GM12878 (cell line): ENCODE results near the gene TRPV6. TPM values are rescaled to one million over a fixed set of nuclear protein-coding genes. Genes with fewer than 3 reads are reported as not detected.

ENCODE experiments used
- ATAC-seq: fragments of 200-7000 bp; cut with Tn5 transposase; 3 replicates; pipeline ENCODE4 v1.9.1; 2020; ENCODE audit warnings: mild to moderate bottlenecking, moderate library complexity
- BruUV-seq: library from RNA; stranded (reverse); fragments of 400-500 nt; replicated peaks from 2 replicates; lab custom pipeline; 2021; lab: Mats Ljungman, UMichigan
- CTCF ChIA-PET: fragments of 300-600 bp; sonication (Branson Sonifier 250); formaldehyde crosslinking; extraction: SDS; loops from one replicate; lab custom pipeline; 2021; ENCODE audit warnings: inconsistent platforms; lab: Yijun Ruan, JAX
- POLR2A ChIA-PET: fragments of 350-600 bp; formaldehyde crosslinking; extraction: SDS; loops from one replicate; lab custom pipeline; 2021; ENCODE audit warnings: inconsistent platforms; lab: Charles Lee
- RAD21 ChIA-PET: fragments of 300-600 bp; sonication (Branson Sonifier 250); formaldehyde crosslinking; loops from one replicate; lab custom pipeline; 2023; ENCODE audit warnings: antibody characterized with exemption; ENCODE audit not compliant: unreplicated experiment; lab: Charles Lee
- SMC1A ChIA-PET: fragments of 300-600 bp; sonication (Branson Sonifier 250); formaldehyde crosslinking; loops from one replicate; lab custom pipeline; 2023; ENCODE audit not compliant: unreplicated experiment, uncharacterized antibody; lab: Charles Lee
- DNase-seq: peaks from one replicate; pipeline ENCODE4 v3.0.0-alpha.2; 2011; ENCODE audit warnings: low read depth, low spot score
- FAIRE-seq: peaks from 3 replicates; lab custom pipeline; 2011; peaks lifted over from hg19 to GRCh38; lab: Jason Lieb, UNC
- H2AFZ ChIP-seq: 2 replicates; pipeline ENCODE4 v1.6.0; 2011; ENCODE audit warnings: low read depth, low read length, control low read depth; ENCODE audit not compliant: control insufficient read depth
- H3K27ac ChIP-seq: 2 replicates; pipeline ENCODE4 v1.5.1; 2011; ENCODE audit warnings: control low read depth; ENCODE audit not compliant: control insufficient read depth, insufficient read depth
- H3K27me3 ChIP-seq, 2 experiments: replicated peaks in 1 of 2; 2 replicates each; pipeline versions ENCODE4 v1.6.0 to v1.6.1; 2011; ENCODE audit warnings: low read length in 1 of 2; ENCODE audit not compliant: control insufficient read depth in 2 of 2, insufficient read depth in 2 of 2
- H3K36me3 ChIP-seq, 2 experiments: 2 replicates each; pipeline ENCODE4 v1.5.1; 2011; ENCODE audit warnings: low read length in 1 of 2; ENCODE audit not compliant: control insufficient read depth in 2 of 2, insufficient read depth in 2 of 2
- H3K4me1 ChIP-seq: 2 replicates; pipeline ENCODE4 v1.6.1; 2011; ENCODE audit warnings: mild to moderate bottlenecking, low read length, moderate library complexity, mixed read lengths; ENCODE audit not compliant: control insufficient read depth, insufficient read depth
- H3K4me2 ChIP-seq: 2 replicates; pipeline ENCODE4 v1.6.0; 2011; ENCODE audit warnings: control low read depth; ENCODE audit not compliant: control insufficient read depth, insufficient read depth
- H3K4me3 ChIP-seq: fragments of 200-600 bp; sonication (generic); 2 replicates; pipeline ENCODE4 v1.5.1; 2016
- H3K79me2 ChIP-seq: 2 replicates; pipeline ENCODE4 v1.6.0; 2011; ENCODE audit warnings: low read length; ENCODE audit not compliant: control insufficient read depth, insufficient read depth
- H3K9ac ChIP-seq: 2 replicates; pipeline ENCODE4 v1.8.0; 2011; ENCODE audit warnings: low read length, control low read depth, mixed read lengths; ENCODE audit not compliant: control insufficient read depth, insufficient read depth
- H3K9me3 ChIP-seq: replicated peaks from 3 replicates; pipeline ENCODE4 v1.5.1; 2011; ENCODE audit warnings: mild to moderate bottlenecking, low read length; ENCODE audit not compliant: control insufficient read depth, insufficient read depth
- H4K20me1 ChIP-seq: 2 replicates; pipeline ENCODE4 v1.6.0; 2011; ENCODE audit not compliant: control insufficient read depth, insufficient read depth
- ASH2L ChIP-seq: fragments of 300-600, 200-600 bp; sonication (generic); IDR thresholded peaks from 2 replicates; pipeline ENCODE4 v1.6.1; 2017; ENCODE audit warnings: low read depth, mild to moderate bottlenecking, borderline replicate concordance
- ATF3 ChIP-seq: IDR thresholded peaks from 2 replicates; pipeline ENCODE4 v1.6.1; 2011; ENCODE audit warnings: low read depth, mild to moderate bottlenecking, low read length, moderate library complexity, borderline replicate concordance; ENCODE audit errors: extremely low read depth
- DPF2 ChIP-seq: fragments of 450-650 bp; IDR thresholded peaks from 2 replicates; pipeline ENCODE4 v1.6.1; 2017; ENCODE audit warnings: mild to moderate bottlenecking
- KLF5 ChIP-seq: fragments of 450-650 bp; IDR thresholded peaks from 2 replicates; pipeline ENCODE4 v1.6.1; 2014; ENCODE audit warnings: mild to moderate bottlenecking; ENCODE audit not compliant: partially characterized antibody
- MYC ChIP-seq: IDR thresholded peaks from 2 replicates; pipeline ENCODE4 v1.6.1; 2011; ENCODE audit warnings: mild to moderate bottlenecking, low read length, moderate library complexity, inconsistent platforms; ENCODE audit not compliant: insufficient read depth, insufficient replicate concordance, insufficient read length, severe bottlenecking
- PAX5 ChIP-seq: IDR thresholded peaks from 2 replicates; pipeline ENCODE4 v1.6.1; 2011; ENCODE audit warnings: low read depth, low read length, borderline replicate concordance
- RB1 ChIP-seq: fragments of 450-650 bp; formaldehyde crosslinking; IDR thresholded peaks from 2 replicates; pipeline ENCODE4 v1.6.1; 2017; ENCODE audit warnings: mild to moderate bottlenecking, borderline replicate concordance
- RELA ChIP-seq: fragments of 450-650 bp; IDR thresholded peaks from 2 replicates; pipeline ENCODE4 v1.8.0; 2014; ENCODE audit warnings: borderline replicate concordance; ENCODE audit not compliant: partially characterized antibody
- REST ChIP-seq: IDR thresholded peaks from 2 replicates; pipeline ENCODE4 v1.6.1; 2012; ENCODE audit warnings: mild to moderate bottlenecking, low read depth, low read length
- SUZ12 ChIP-seq: fragments of 200-600 bp; sonication (generic); IDR thresholded peaks from one replicate; pipeline ENCODE4 v1.6.1; 2018; ENCODE audit warnings: antibody characterized with exemption, mild to moderate bottlenecking; ENCODE audit not compliant: unreplicated experiment
- TARDBP ChIP-seq: IDR thresholded peaks from 2 replicates; pipeline ENCODE4 v1.6.1; 2016; ENCODE audit warnings: borderline replicate concordance
- TBL1XR1 ChIP-seq: IDR thresholded peaks from 2 replicates; pipeline ENCODE4 v1.6.1; 2012; ENCODE audit warnings: low read depth, low read length, improper control_type of control experiment
- TCF12 ChIP-seq: IDR thresholded peaks from 2 replicates; pipeline ENCODE4 v1.6.1; 2011; ENCODE audit warnings: low read depth, mild to moderate bottlenecking, low read length
- YBX1 ChIP-seq: fragments of 450-650 bp; IDR thresholded peaks from 2 replicates; pipeline ENCODE4 v1.6.1; 2016; ENCODE audit warnings: antibody characterized with exemption
- ZBTB33 ChIP-seq: fragments of 450-650 bp; IDR thresholded peaks from 2 replicates; pipeline ENCODE4 v1.6.1; 2017; ENCODE audit warnings: mild to moderate bottlenecking
- WGBS: methylation state at CpG from one replicate; pipeline ENCODE4 v1.1.6; 2016; ENCODE audit warnings: low lambda C conversion rate; ENCODE audit not compliant: insufficient replicate concordance, insufficient coverage; ENCODE audit errors: missing lambda C conversion rate; 5-methylcytosine and 5-hydroxymethylcytosine counted together
- in situ Hi-C: fragments of 300-500 bp; cut with MboI; formaldehyde crosslinking; loops from 9 replicates; pipeline ENCODE4 v1.14.3; 2018; ENCODE audit warnings: mixed read lengths
- intact Hi-C: fragments of 100-400 bp; cut with micrococcal nuclease; formaldehyde crosslinking; loops from one replicate; pipeline ENCODE4 v1.14.2; 2022; ENCODE audit not compliant: unreplicated experiment
- polyA plus RNA-seq, 11 experiments: library from polyadenylated mRNA; depleted of rRNA in 4 of 11; unstranded in 6 of 11; stranded (reverse) in 5 of 11; fragments of >200 nt; fragmentation: Nextera tagmentation in 4 of 11; fragmentation: Illumina TruSeq in 1 of 11; extraction: Ambion mirVana in 4 of 11; extraction: Trizol in 1 of 11; gene quantifications; 1 replicate in 1 of 11; 2 replicates in 10 of 11; pipeline versions ENCODE4 v1.2.1 to v1.2.3, GENCODE V29; 2011 to 2016; ENCODE audit warnings: inconsistent platforms in 2 of 11, missing spikeins in 2 of 11, low read depth in 1 of 11
- total RNA-seq, 4 experiments: library from RNA; depleted of rRNA in 3 of 4; stranded (reverse); fragments of >200 nt in 3 of 4; fragmentation: Illumina TruSeq in 1 of 4; extraction: Trizol in 1 of 4; gene quantifications; 2 replicates each; pipeline versions ENCODE4 v1.2.1 to v1.2.3, GENCODE V29; 2013 to 2021

TRPV6 gene
- total and polyA plus RNA-seq, 10 of the 15 experiments (the other 5 are each of a cell fraction or from before 2014, with no cell fraction given) = not detected

- TF ChIP-seq YBX1 = no peak
- TF ChIP-seq RB1 = no peak
Measured at GRCh38 chr7:142913566-142913965, 28.0 kb upstream of the TRPV6 start (continued).

- Histone ChIP-seq H3K79me2 (no peaks in the 10 kb centered on the region), H4K20me1 (no peaks in the 10 kb centered on the region), H3K4me2 (no peak overlapping the region), H3K36me3 (no peaks in the 10 kb centered on the region), H3K9ac (no peak overlapping the region), H3K27ac (no peak overlapping the region), H2AFZ (no peak overlapping the region), H3K9me3 (no peaks in the 10 kb centered on the region), H3K27me3 (peaks cover 0 to 3% of the 10 kb centered on the region in 2 experiments; a peak in 3 of 4 replicates), H3K4me1 (no peaks in the 10 kb centered on the region), H3K4me3 (no peak overlapping the region)
- no TSS peak for BruUV-seq
- ATAC-seq (no peak), FAIRE-seq (no peak), DNase-seq (no peak)
- ChIA-PET POLR2A (no interaction called here), RAD21 (no interaction called here), CTCF (no interaction called here), SMC1A (no interaction called here)
- in situ Hi-C loops = no loop called here
- TF ChIP-seq ZBTB33 (no peak), MYC (no peak), TARDBP (no peak), ATF3 (no peak), TCF12 (no peak), KLF5 (no peak), ASH2L (no peak), DPF2 (no peak), SUZ12 (no peak), PAX5 (no peak), REST (no peak), RELA (no peak), TBL1XR1 (no peak)
- intact Hi-C loops = no loop called here
- WGBS = 33% methylated on average over 3 of the region's 3 CpGs
Measured at GRCh38 chr7:142913051-142913450, 27.5 kb upstream of the TRPV6 start.
